Lower lobe of right lung (tissue), 2 donors: ENCODE results near the gene KIAA1614. TPM values are rescaled to one million over a fixed set of nuclear protein-coding genes. Genes with fewer than 3 reads are reported as not detected.

Source experiments
- ATAC-seq, 2 donors: fragments of 200-7000 bp; cut with Tn5 transposase; one replicate each; pipeline ENCODE4 v1.9.1; 2020 to 2022; ENCODE audit warnings: mild to moderate bottlenecking in 2 of 2, moderate library complexity in 2 of 2
- DNase-seq: peaks from one replicate; pipeline ENCODE4 v3.0.0-alpha.2; 2020
- H3K27ac ChIP-seq: fragments of 200-600 bp; one replicate; pipeline ENCODE4 v1.8.0; 2022
- H3K27me3 ChIP-seq: fragments of 200-600 bp; one replicate; pipeline ENCODE4 v1.8.0; 2022; ENCODE audit warnings: low read depth
- H3K36me3 ChIP-seq: fragments of 200-600 bp; one replicate; pipeline ENCODE4 v1.8.0; 2022; ENCODE audit warnings: mild to moderate bottlenecking
- H3K4me1 ChIP-seq: fragments of 200-600 bp; one replicate; pipeline ENCODE4 v1.8.0; 2022
- H3K4me3 ChIP-seq: fragments of 200-600 bp; one replicate; pipeline ENCODE4 v1.8.0; 2022; ENCODE audit warnings: mild to moderate bottlenecking
- H3K9me3 ChIP-seq: fragments of 200-600 bp; one replicate; pipeline ENCODE4 v1.8.0; 2022
- intact Hi-C: fragments of 100-400 bp; cut with DNase I; formaldehyde crosslinking; loops from one replicate; pipeline ENCODE4 v1.11.0; 2022
- total RNA-seq: library from RNA; stranded (reverse); fragmentation: NEBNext Ultra II Directional; extraction: Animal tissue kit (Norgen Biotek cat#: 25700); gene quantifications from one replicate; pipeline ENCODE4 v1.2.1, GENCODE V29; 2021
- TF ChIP-seq, protein P1 (sequence below): fragments of 200-600 bp; IDR thresholded peaks from one replicate; pipeline ENCODE4 v1.8.0; 2022; ENCODE audit warnings: antibody characterized with exemption, mild to moderate bottlenecking
- donor health status: DM: no; HTN: yes; CAD: no; lungs with severe emphysema.

KIAA1614 gene
- total RNA-seq, 1 donor from 2014 or later: 4.1 TPM

- no peak overlapping the region for H3K4me3 ChIP-seq
- H3K27ac ChIP-seq: no peak overlapping the region
- no peak for DNase-seq
- no peak for ATAC-seq
- no peaks in the 10 kb centered on the region for H3K27me3 ChIP-seq
- peaks cover 4% of the 10 kb centered on the region for H3K4me1 ChIP-seq
- H3K9me3 ChIP-seq: no peaks in the 10 kb centered on the region
- TF ChIP-seq, protein P1, sequence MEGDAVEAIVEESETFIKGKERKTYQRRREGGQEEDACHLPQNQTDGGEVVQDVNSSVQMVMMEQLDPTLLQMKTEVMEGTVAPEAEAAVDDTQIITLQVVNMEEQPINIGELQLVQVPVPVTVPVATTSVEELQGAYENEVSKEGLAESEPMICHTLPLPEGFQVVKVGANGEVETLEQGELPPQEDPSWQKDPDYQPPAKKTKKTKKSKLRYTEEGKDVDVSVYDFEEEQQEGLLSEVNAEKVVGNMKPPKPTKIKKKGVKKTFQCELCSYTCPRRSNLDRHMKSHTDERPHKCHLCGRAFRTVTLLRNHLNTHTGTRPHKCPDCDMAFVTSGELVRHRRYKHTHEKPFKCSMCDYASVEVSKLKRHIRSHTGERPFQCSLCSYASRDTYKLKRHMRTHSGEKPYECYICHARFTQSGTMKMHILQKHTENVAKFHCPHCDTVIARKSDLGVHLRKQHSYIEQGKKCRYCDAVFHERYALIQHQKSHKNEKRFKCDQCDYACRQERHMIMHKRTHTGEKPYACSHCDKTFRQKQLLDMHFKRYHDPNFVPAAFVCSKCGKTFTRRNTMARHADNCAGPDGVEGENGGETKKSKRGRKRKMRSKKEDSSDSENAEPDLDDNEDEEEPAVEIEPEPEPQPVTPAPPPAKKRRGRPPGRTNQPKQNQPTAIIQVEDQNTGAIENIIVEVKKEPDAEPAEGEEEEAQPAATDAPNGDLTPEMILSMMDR: no peak
- H3K36me3 ChIP-seq: no peaks in the 10 kb centered on the region
- intact Hi-C loops: no loop called here
Measured at GRCh38 chr1:180896161-180896560, 16.5 kb upstream of the KIAA1614 start.

DNA sequence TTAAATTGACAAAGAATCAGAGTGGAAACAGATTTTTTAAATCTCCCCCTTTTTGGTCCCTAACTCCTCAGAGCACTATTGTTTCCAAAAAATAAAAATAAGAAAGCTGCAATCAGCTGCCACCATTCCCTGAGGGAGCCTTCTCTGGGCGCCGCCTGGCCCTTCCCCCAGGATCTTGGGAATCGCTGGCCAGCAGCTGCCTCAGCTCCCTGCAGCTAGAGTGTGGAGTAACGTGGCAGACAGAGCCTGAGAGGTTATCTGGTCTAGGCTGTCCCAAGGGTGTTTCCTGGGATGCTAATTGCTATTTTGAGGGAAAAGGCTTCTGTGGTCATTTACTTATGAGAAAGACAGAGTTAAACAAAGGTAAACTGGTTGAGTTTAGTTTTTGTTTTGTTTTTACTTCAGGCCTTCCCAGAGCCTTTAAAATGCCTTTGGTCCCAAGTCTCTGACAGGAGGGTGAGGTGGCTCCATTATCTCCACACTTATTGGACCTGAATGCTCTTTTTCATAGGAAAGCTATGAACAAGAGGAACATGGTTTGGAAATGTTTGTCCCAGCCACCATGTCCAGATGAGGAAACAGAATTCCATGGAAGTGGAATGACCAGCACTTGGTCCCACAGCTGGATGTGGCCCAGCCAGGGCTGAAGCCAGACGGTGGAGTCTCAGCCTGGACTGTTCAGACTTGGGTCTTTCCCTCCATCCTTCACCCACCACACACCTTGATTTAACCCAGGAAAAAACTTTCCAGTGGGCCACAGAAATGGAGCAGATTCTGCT lies 14.1 kb upstream of the KIAA1614 start:
- no peak overlapping the region for H3K27ac ChIP-seq
- no peak overlapping the region for H3K4me3 ChIP-seq
- no peak for DNase-seq
- no peaks in the 10 kb centered on the region for H3K9me3 ChIP-seq
- peak in 1 of 2 donors; percentile 14 for ATAC-seq
- no peaks in the 10 kb centered on the region for H3K36me3 ChIP-seq
- TF ChIP-seq, protein P1: no peak
- intact Hi-C loops: no loop called here
- no peaks in the 10 kb centered on the region for H3K27me3 ChIP-seq
- peaks cover 4% of the 10 kb centered on the region for H3K4me1 ChIP-seq

GRCh38 chr1:180899262-180899661 lies 13.4 kb upstream of the KIAA1614 start:
- peaks cover 4% of the 10 kb centered on the region for H3K4me1 ChIP-seq
- intact Hi-C loops: no loop called here
- no peak for ATAC-seq
- TF ChIP-seq, protein P1: no peak
- no peak overlapping the region for H3K4me3 ChIP-seq
- no peak for DNase-seq
- no peaks in the 10 kb centered on the region for H3K27me3 ChIP-seq
- H3K9me3 ChIP-seq: no peaks in the 10 kb centered on the region
- no peaks in the 10 kb centered on the region for H3K36me3 ChIP-seq
- H3K27ac ChIP-seq: no peak overlapping the region

DNA sequence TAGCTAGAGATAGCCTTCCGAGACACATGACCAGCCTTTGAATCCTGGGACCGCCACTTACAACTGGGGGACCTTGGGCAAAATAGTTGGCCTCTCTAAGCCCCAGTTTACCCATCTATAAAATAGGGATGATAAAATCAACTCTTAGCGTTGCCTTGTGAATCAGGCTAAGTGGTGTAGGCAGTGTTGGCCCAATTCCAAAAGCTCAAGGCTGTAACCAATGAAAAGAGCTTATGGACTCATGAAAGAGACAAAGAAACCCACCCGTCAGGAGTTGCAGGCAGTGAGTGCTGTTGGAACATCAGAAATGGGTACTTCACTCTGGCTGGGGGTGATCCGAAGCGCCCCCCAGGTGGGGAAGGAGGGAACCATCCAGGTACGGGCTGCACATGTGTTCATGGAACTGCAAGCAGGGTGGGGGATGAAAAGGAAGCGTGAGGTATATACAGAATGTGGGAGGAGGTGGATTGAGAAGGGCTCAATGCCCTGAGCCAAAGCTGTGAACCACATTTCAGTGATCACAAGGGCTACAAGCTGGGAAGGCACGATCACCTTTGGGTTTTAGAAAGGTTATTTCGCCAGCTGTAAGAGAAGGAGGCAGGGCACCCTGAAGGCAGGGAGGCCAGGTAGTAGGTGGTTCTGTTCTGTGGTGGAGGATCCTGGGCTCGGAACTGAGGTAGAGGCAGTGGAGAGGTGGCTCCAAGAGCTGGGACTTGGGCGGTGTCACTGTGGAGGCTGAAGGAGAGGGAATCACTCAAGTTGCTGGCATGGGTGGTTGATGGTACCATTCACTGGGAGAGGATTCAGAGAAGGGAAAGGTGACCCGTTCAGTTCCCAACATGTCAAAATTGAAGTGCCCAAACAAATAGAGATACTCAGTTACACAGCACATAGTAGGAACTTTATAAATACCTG lies 11.4 kb upstream of the KIAA1614 start:
- peaks cover 4% of the 10 kb centered on the region for H3K4me1 ChIP-seq
- intact Hi-C loops: no loop called here
- no peaks in the 10 kb centered on the region for H3K36me3 ChIP-seq
- DNase-seq (no peak), ATAC-seq (no peak)
- H3K9me3 ChIP-seq: no peaks in the 10 kb centered on the region
- TF ChIP-seq, protein P1: no peak
- H3K27me3 ChIP-seq: no peaks in the 10 kb centered on the region
- no peak overlapping the region for H3K4me3 ChIP-seq
- no peak overlapping the region for H3K27ac ChIP-seq

GRCh38 chr1:180902541-180902940 lies 10.2 kb upstream of the KIAA1614 start:
- peaks cover 4% of the 10 kb centered on the region for H3K4me1 ChIP-seq
- intact Hi-C loops: no loop called here

More at GRCh38 chr1:180902541-180902940, 10.2 kb upstream of the KIAA1614 start:
- Histone ChIP-seq H3K4me3 (no peak overlapping the region), H3K36me3 (no peaks in the 10 kb centered on the region), H3K9me3 (no peaks in the 10 kb centered on the region), H3K27ac (no peak overlapping the region), H3K27me3 (no peaks in the 10 kb centered on the region)
- no peak for DNase-seq
- ATAC-seq: no peak
- TF ChIP-seq, protein P1: no peak
